ENCODE data around the gene KIF26A.

GRCh38 chr14:104158827-104159798, 20.7 kb downstream of the KIF26A start:
- TF ChIP-seq CTCF (IDR thresholded peaks at IDR 0.05) (no peak), POLR2A (IDR thresholded peaks at IDR 0.05) (no peak)
